HG03432 (cell line): Measurements from ENCODE around the gene ALOX5AP.

Source experiments
- ATAC-seq: cut with Tn5 transposase; IDR thresholded peaks from one replicate; pipeline ENCODE4 v1.9.1; 2021; ENCODE audit warnings: mild to moderate bottlenecking, moderate library complexity; ENCODE audit not compliant: unreplicated experiment

The ALOX5AP gene

GRCh38 chr13:30735025-30735871 lies at the start of gene ALOX5AP:
Gene ALOX5AP, plus strand, starts transcription at chr13:30735543. Its CDS starts 63 bp downstream, at chr13:30735606.
- ATAC-seq, result peak; percentile 74

- no peak for ATAC-seq
These were observed 49.4 kb upstream of the ALOX5AP start for GRCh38 chr13:30685987-30686386.

GRCh38 chr13:30687601-30688000 lies 47.7 kb upstream of the ALOX5AP start:
- ATAC-seq, result no peak

- ATAC-seq, result no peak
These were observed 45.6 kb upstream of the ALOX5AP start for GRCh38 chr13:30689752-30690151.

- ATAC-seq, result peak; percentile 80
These were observed 44.8 kb upstream of the ALOX5AP start for GRCh38 chr13:30690282-30691188.

GRCh38 chr13:30692113-30692512 lies 43.2 kb upstream of the ALOX5AP start:
- no peak for ATAC-seq

- ATAC-seq, result no peak
These were observed 38.8 kb upstream of the ALOX5AP start for GRCh38 chr13:30696278-30697176.

- no peak for ATAC-seq
These were observed 38.0 kb upstream of the ALOX5AP start for GRCh38 chr13:30697177-30697953.

- no peak for ATAC-seq
These were observed 37.3 kb upstream of the ALOX5AP start for GRCh38 chr13:30697996-30698401.

- ATAC-seq, result no peak
These were observed 36.8 kb upstream of the ALOX5AP start for GRCh38 chr13:30698488-30699005.

GRCh38 chr13:30700364-30700763 lies 35.0 kb upstream of the ALOX5AP start:
- ATAC-seq, result no peak

GRCh38 chr13:30702006-30702405 lies 33.3 kb upstream of the ALOX5AP start:
- ATAC-seq, result no peak

GRCh38 chr13:30704596-30704995 lies 30.7 kb upstream of the ALOX5AP start:
- no peak for ATAC-seq

- ATAC-seq, result no peak
These were observed 29.7 kb upstream of the ALOX5AP start for GRCh38 chr13:30705680-30706079.

- ATAC-seq, result no peak
These were observed 26.8 kb upstream of the ALOX5AP start for GRCh38 chr13:30708541-30708940.

- ATAC-seq, result no peak
These were observed 24.9 kb upstream of the ALOX5AP start for GRCh38 chr13:30710442-30710841.

GRCh38 chr13:30711375-30711774 lies 24.0 kb upstream of the ALOX5AP start:
- no peak for ATAC-seq

- ATAC-seq, result no peak
These were observed 23.5 kb upstream of the ALOX5AP start for GRCh38 chr13:30711837-30712236.
